Spleen (tissue), 11 donors: ENCODE data around the gene UTP25. TPM values are rescaled to one million over a fixed set of nuclear protein-coding genes. Genes with fewer than 3 reads are reported as not detected.

Source experiments
- DNase-seq: peaks from one replicate; pipeline ENCODE4 v3.0.0-alpha.2; 2020
- H3K27ac ChIP-seq, 8 donors: fragments of 200-600 bp; sonication (generic) in 7 of 8; 1 replicate in 4 of 8; 2 replicates in 4 of 8; pipeline versions ENCODE4 v1.5.0 to v1.8.0; 2016 to 2021; ENCODE audit warnings: inconsistent platforms in 4 of 8, mild to moderate bottlenecking in 4 of 8, moderate library complexity in 1 of 8
- H3K27me3 ChIP-seq, 7 donors: fragments of 200-600 bp; sonication (generic) in 6 of 7; replicated peaks in 1 of 7; 1 replicate in 4 of 7; 2 replicates in 3 of 7; pipeline versions ENCODE4 v1.5.0 to v1.8.0; 2016 to 2021; ENCODE audit warnings: inconsistent platforms in 3 of 7, mild to moderate bottlenecking in 1 of 7
- H3K36me3 ChIP-seq, 6 donors: fragments of 200-600 bp; sonication (generic) in 5 of 6; 1 replicate in 4 of 6; 2 replicates in 2 of 6; pipeline versions ENCODE4 v1.5.0 to v1.8.0; 2016 to 2021; ENCODE audit warnings: inconsistent platforms in 2 of 6
- H3K4me1 ChIP-seq, 6 donors: fragments of 200-600 bp; sonication (generic) in 5 of 6; 1 replicate in 3 of 6; 2 replicates in 3 of 6; pipeline versions ENCODE4 v1.5.0 to v1.8.0; 2016 to 2021; ENCODE audit warnings: inconsistent platforms in 3 of 6
- H3K4me3 ChIP-seq, 8 donors: fragments of 200-600 bp; sonication (generic) in 7 of 8; 1 replicate in 4 of 8; 2 replicates in 4 of 8; pipeline versions ENCODE4 v1.5.0 to v1.8.0; 2016 to 2021; ENCODE audit warnings: inconsistent platforms in 4 of 8, mild to moderate bottlenecking in 4 of 8, moderate library complexity in 2 of 8
- H3K9me3 ChIP-seq, 8 donors: fragments of 200-600 bp; sonication (generic) in 7 of 8; 1 replicate in 4 of 8; 2 replicates in 4 of 8; pipeline versions ENCODE4 v1.5.0 to v1.8.0; 2016 to 2021; ENCODE audit warnings: inconsistent platforms in 4 of 8
- CTCF ChIP-seq, 11 experiments: fragments of 200-600 bp in 7 of 11; fragments of 450-650 bp in 4 of 11; sonication (generic) in 4 of 11; IDR thresholded peaks in 8 of 11; conservative IDR thresholded peaks in 3 of 11; 1 replicate in 7 of 11; 2 replicates in 4 of 11; pipeline versions ENCODE4 v1.4.0 to v1.8.0; 2016 to 2021; ENCODE audit warnings: antibody characterized with exemption in 11 of 11, inconsistent platforms in 4 of 11, mild to moderate bottlenecking in 1 of 11
- POLR2A ChIP-seq, 3 donors: fragments of 450-650 bp; IDR thresholded peaks; one replicate each; pipeline ENCODE4 v1.5.1; 2017; ENCODE audit warnings: antibody characterized with exemption in 3 of 3, mild to moderate bottlenecking in 1 of 3
- POLR2AphosphoS5 ChIP-seq, 3 donors: sonication (generic); formaldehyde crosslinking; IDR thresholded peaks; one replicate each; pipeline ENCODE4 v1.5.1; 2017; ENCODE audit warnings: antibody characterized with exemption in 3 of 3
- WGBS, 5 donors: extraction: QIAGEN DNeasy Blood & Tissue Kit in 3 of 5; methylation state at CpG; one replicate each; pipeline versions ENCODE4 v1.1.5 to v1.1.7; 2013 to 2018; 5-methylcytosine and 5-hydroxymethylcytosine counted together
- intact Hi-C: fragments of 100-400 bp; cut with DNase I; formaldehyde crosslinking; loops from one replicate; pipeline ENCODE4 v1.15.0; 2023; ENCODE audit warnings: low total_unique reads
- polyA plus RNA-seq, 3 donors: library from polyadenylated mRNA; stranded (reverse); fragments of 200-250 nt; gene quantifications; one replicate each; pipeline ENCODE4 v1.2.1, GENCODE V29; 2013
- total RNA-seq, 7 donors: library from RNA; depleted of rRNA in 3 of 7; stranded (reverse); fragments of >200 nt in 3 of 7; fragmentation: NEBNext Ultra II Directional in 4 of 7; extraction: Animal tissue kit (Norgen Biotek cat#: 25700) in 4 of 7; gene quantifications; one replicate each; pipeline versions ENCODE4 v1.1.0 to v1.2.1, GENCODE V29; 2016 to 2021
- donor health status: healthy with polysubstance abuse.
- donor health status: DM: no; HTN: no; CAD: no; lungs with moderate emphysema.
- donor health status: DM: no; HTN: no; CAD: no.
- donor health status: Bipolar disorder and iron deficiency.
- donor health status: healthy.
- donor health status: DM: no; HTN: no; CAD: no.
- donor health status: DM: yes; HTN: yes; CAD: no.

The UTP25 gene
- total and polyA plus RNA-seq, 10 donors = 1.8 to 13.4 (median 9.1) TPM

GRCh38 chr1:209817691-209818090 lies 10.1 kb upstream of the UTP25 start:
- Histone ChIP-seq H3K27me3 (peaks cover 0 to 42% (median 5%) of the 10 kb centered on the region in 7 donors), H3K9me3 (no peaks in the 10 kb centered on the region), H3K27ac (no peak overlapping the region), H3K4me3 (no peak overlapping the region), H3K4me1 (peaks cover 0 to 2% (median under 1%) of the 10 kb centered on the region in 6 donors), H3K36me3 (no peaks in the 10 kb centered on the region)
- 58 to 100% (median 92%) methylated on average over 1 of the region's 1 CpG for WGBS, 5 donors
- intact Hi-C loops = no loop called here
- no peak for DNase-seq
- TF ChIP-seq CTCF (IDR thresholded peaks at IDR 0.05 in 8 of 11, conservative IDR thresholded peaks at IDR 0.05 in 3 of 11) (no peak), POLR2AphosphoS5 (IDR thresholded peaks at IDR 0.05) (no peak), POLR2A (IDR thresholded peaks at IDR 0.05) (no peak)

GRCh38 chr1:209819058-209819457 lies 8.7 kb upstream of the UTP25 start:
- Histone ChIP-seq H3K27ac (no peak overlapping the region), H3K4me3 (no peak overlapping the region), H3K36me3 (no peaks in the 10 kb centered on the region), H3K4me1 (peaks cover 0 to 12% (median 6%) of the 10 kb centered on the region in 6 donors), H3K27me3 (peaks cover 0 to 42% (median 5%) of the 10 kb centered on the region in 7 donors), H3K9me3 (no peaks in the 10 kb centered on the region)
- no peak for DNase-seq
- TF ChIP-seq POLR2A (IDR thresholded peaks at IDR 0.05) (no peak), POLR2AphosphoS5 (IDR thresholded peaks at IDR 0.05) (no peak), CTCF (IDR thresholded peaks at IDR 0.05 in 8 of 11, conservative IDR thresholded peaks at IDR 0.05 in 3 of 11) (no peak)
- intact Hi-C loops = no loop called here
- WGBS, 5 donors = 35 to 84% (median 61%) methylated on average over 1 of the region's 1 CpG

GRCh38 chr1:209820986-209821385 lies 6.8 kb upstream of the UTP25 start:
- DNase-seq = no peak
- intact Hi-C loops = no loop called here
- H3K27me3 ChIP-seq = peaks cover 0 to 42% (median 5%) of the 10 kb centered on the region in 7 donors
- no peak overlapping the region for H3K4me3 ChIP-seq
- H3K4me1 ChIP-seq = peaks cover 0 to 12% (median 6%) of the 10 kb centered on the region in 6 donors
- no peaks in the 10 kb centered on the region for H3K9me3 ChIP-seq
- WGBS, 5 donors = 71 to 78% (median 76%) methylated on average over 4 of the region's 4 CpGs
- no peak overlapping the region for H3K27ac ChIP-seq
- H3K36me3 ChIP-seq = no peaks in the 10 kb centered on the region
- TF ChIP-seq CTCF (IDR thresholded peaks at IDR 0.05 in 8 of 11, conservative IDR thresholded peaks at IDR 0.05 in 3 of 11) (no peak), POLR2AphosphoS5 (IDR thresholded peaks at IDR 0.05) (no peak), POLR2A (IDR thresholded peaks at IDR 0.05) (no peak)

- DNase-seq = no peak
- intact Hi-C loops = no loop called here
- Histone ChIP-seq H3K4me3 (no peak overlapping the region), H3K27ac (no peak overlapping the region), H3K4me1 (peaks cover 0 to 17% (median 8%) of the 10 kb centered on the region in 6 donors), H3K9me3 (no peaks in the 10 kb centered on the region), H3K27me3 (peaks cover 0 to 42% (median 5%) of the 10 kb centered on the region in 7 donors), H3K36me3 (no peaks in the 10 kb centered on the region)
- TF ChIP-seq POLR2AphosphoS5 (IDR thresholded peaks at IDR 0.05) = no peak
- TF ChIP-seq CTCF (IDR thresholded peaks at IDR 0.05 in 8 of 11, conservative IDR thresholded peaks at IDR 0.05 in 3 of 11) = no peak
- TF ChIP-seq POLR2A (IDR thresholded peaks at IDR 0.05) = no peak
- WGBS, 5 donors = 70 to 76% (median 74%) methylated on average over 7 of the region's 7 CpGs
Measured at GRCh38 chr1:209822706-209823105, 5.1 kb upstream of the UTP25 start.
